ENCODE results near the gene KIAA1549. TPM values are rescaled to one million over a fixed set of nuclear protein-coding genes. Genes with fewer than 3 reads are reported as not detected.
"Not testable (repeated sequence)": the region's sequence is repeated elsewhere in the genome, so short reads cannot be mapped to it uniquely, and the experiment has no call there.

KIAA1549 gene
- total and polyA plus RNA-seq, 2 donors = 1.6 to 4.6 TPM

- Histone ChIP-seq H3K36me3 (ENCODE audit: insufficient read depth) (no peaks in the 10 kb centered on the region), H3K4me1 (ENCODE audit: insufficient read depth) (no peaks in the 10 kb centered on the region), H3K27ac (ENCODE audit: low read depth) (no peak overlapping the region), H3K4me3 (ENCODE audit: low read depth, low read length) (no peak overlapping the region)
- no peak for DNase-seq (ENCODE audit: extremely low spot score)
- 68% methylated on average over 3 of the region's 3 CpGs for WGBS
These were observed 35.4 kb downstream of the KIAA1549 start for GRCh38 chr7:138945821-138946220.

- DNase-seq (ENCODE audit: extremely low spot score) = no peak
- Histone ChIP-seq H3K4me3 (ENCODE audit: low read depth, low read length) (no peak overlapping the region), H3K4me1 (ENCODE audit: insufficient read depth) (no peaks in the 10 kb centered on the region), H3K36me3 (ENCODE audit: insufficient read depth) (no peaks in the 10 kb centered on the region), H3K27ac (ENCODE audit: low read depth) (no peak overlapping the region)
- WGBS = 71% methylated on average over 3 of the region's 3 CpGs
These were observed 36.0 kb downstream of the KIAA1549 start for GRCh38 chr7:138945154-138945553.

GRCh38 chr7:138944592-138944991 is 36.6 kb downstream of the KIAA1549 start:
- H3K36me3 ChIP-seq (ENCODE audit: insufficient read depth) = no peaks in the 10 kb centered on the region
- no peak overlapping the region for H3K27ac ChIP-seq (ENCODE audit: low read depth)
- WGBS = 86% methylated on average over 2 of the region's 2 CpGs
- DNase-seq (ENCODE audit: extremely low spot score) = no peak
- no peak overlapping the region for H3K4me3 ChIP-seq (ENCODE audit: low read depth, low read length)
- no peaks in the 10 kb centered on the region for H3K4me1 ChIP-seq (ENCODE audit: insufficient read depth)

- Histone ChIP-seq H3K27ac (ENCODE audit: low read depth) (no peak overlapping the region), H3K4me3 (ENCODE audit: low read depth, low read length) (no peak overlapping the region), H3K4me1 (ENCODE audit: insufficient read depth) (no peaks in the 10 kb centered on the region), H3K36me3 (ENCODE audit: insufficient read depth) (no peaks in the 10 kb centered on the region)
- WGBS = 84% methylated on average over 11 of the region's 11 CpGs
- DNase-seq (ENCODE audit: extremely low spot score) = no peak
These were observed 38.1 kb downstream of the KIAA1549 start for GRCh38 chr7:138943061-138943460.

- no peaks in the 10 kb centered on the region for H3K36me3 ChIP-seq (ENCODE audit: insufficient read depth)
- no peaks in the 10 kb centered on the region for H3K4me1 ChIP-seq (ENCODE audit: insufficient read depth)
These were observed 39.6 kb downstream of the KIAA1549 start for GRCh38 chr7:138941545-138941944.

GRCh38 chr7:138940602-138941001 is 40.6 kb downstream of the KIAA1549 start:
- H3K4me3 ChIP-seq (ENCODE audit: low read depth, low read length); H3K27ac ChIP-seq (ENCODE audit: low read depth); H3K4me1 ChIP-seq (ENCODE audit: insufficient read depth); DNase-seq (ENCODE audit: extremely low spot score); H3K36me3 ChIP-seq (ENCODE audit: insufficient read depth): not testable (repeated sequence)
- 89% methylated on average over 1 of the region's 1 CpG for whole genome bisulfite sequencing

More at GRCh38 chr7:138941545-138941944, 39.6 kb downstream of the KIAA1549 start:
- H3K27ac ChIP-seq (ENCODE audit: low read depth) = no peak overlapping the region
- no peak for DNase-seq (ENCODE audit: extremely low spot score)
- H3K4me3 ChIP-seq (ENCODE audit: low read depth, low read length) = no peak overlapping the region
- 83% methylated on average over 4 of the region's 4 CpGs for WGBS

- Histone ChIP-seq H3K4me3 (ENCODE audit: low read depth, low read length) (no peak overlapping the region), H3K27ac (ENCODE audit: low read depth) (no peak overlapping the region), H3K36me3 (ENCODE audit: insufficient read depth) (no peaks in the 10 kb centered on the region), H3K4me1 (ENCODE audit: insufficient read depth) (no peaks in the 10 kb centered on the region)
- no peak for DNase-seq (ENCODE audit: extremely low spot score)
- WGBS = 94% methylated on average over 7 of the region's 7 CpGs
These were observed 43.7 kb downstream of the KIAA1549 start for GRCh38 chr7:138937484-138937883.

GRCh38 chr7:138935465-138936011 is 45.7 kb downstream of the KIAA1549 start:
- peak; percentile 31 for DNase-seq (ENCODE audit: extremely low spot score)
- Histone ChIP-seq H3K4me1 (ENCODE audit: insufficient read depth) (no peaks in the 10 kb centered on the region), H3K27ac (ENCODE audit: low read depth) (no peak overlapping the region), H3K36me3 (ENCODE audit: insufficient read depth) (no peaks in the 10 kb centered on the region), H3K4me3 (ENCODE audit: low read depth, low read length) (no peak overlapping the region)
- 17% methylated on average over 6 of the region's 6 CpGs for WGBS

GRCh38 chr7:138934861-138935260 is 46.3 kb downstream of the KIAA1549 start:
- no peak overlapping the region for H3K4me3 ChIP-seq (ENCODE audit: low read depth, low read length)
- H3K4me1 ChIP-seq (ENCODE audit: insufficient read depth) = no peaks in the 10 kb centered on the region
- WGBS = 32% methylated on average over 3 of the region's 3 CpGs
- peak; percentile 20 for DNase-seq (ENCODE audit: extremely low spot score)
- H3K36me3 ChIP-seq (ENCODE audit: insufficient read depth) = no peaks in the 10 kb centered on the region
- no peak overlapping the region for H3K27ac ChIP-seq (ENCODE audit: low read depth)

- Histone ChIP-seq H3K4me1 (ENCODE audit: insufficient read depth) (no peaks in the 10 kb centered on the region), H3K4me3 (ENCODE audit: low read depth, low read length) (no peak overlapping the region), H3K36me3 (ENCODE audit: insufficient read depth) (no peaks in the 10 kb centered on the region), H3K27ac (ENCODE audit: low read depth) (no peak overlapping the region)
- 90% methylated on average over 8 of the region's 8 CpGs for WGBS
- DNase-seq (ENCODE audit: extremely low spot score) = no peak
These were observed 46.8 kb downstream of the KIAA1549 start for GRCh38 chr7:138934367-138934766.

- WGBS = 92% methylated on average over 12 of the region's 12 CpGs
- DNase-seq (ENCODE audit: extremely low spot score) = no peak
- Histone ChIP-seq H3K27ac (ENCODE audit: low read depth) (no peak overlapping the region), H3K36me3 (ENCODE audit: insufficient read depth) (no peaks in the 10 kb centered on the region), H3K4me3 (ENCODE audit: low read depth, low read length) (no peak overlapping the region), H3K4me1 (ENCODE audit: insufficient read depth) (no peaks in the 10 kb centered on the region)
These were observed 48.3 kb downstream of the KIAA1549 start for GRCh38 chr7:138932870-138933269.

- H3K4me1 ChIP-seq (ENCODE audit: insufficient read depth) = no peaks in the 10 kb centered on the region
- no peak overlapping the region for H3K27ac ChIP-seq (ENCODE audit: low read depth)
- no peak overlapping the region for H3K4me3 ChIP-seq (ENCODE audit: low read depth, low read length)
- no peak for DNase-seq (ENCODE audit: extremely low spot score)
- H3K36me3 ChIP-seq (ENCODE audit: insufficient read depth) = no peaks in the 10 kb centered on the region
- 96% methylated on average over 5 of the region's 5 CpGs for WGBS
These were observed 48.8 kb downstream of the KIAA1549 start for GRCh38 chr7:138932427-138932826.

GRCh38 chr7:138929969-138930368 is 51.2 kb downstream of the KIAA1549 start:
- no peak overlapping the region for H3K4me3 ChIP-seq (ENCODE audit: low read depth, low read length)
- DNase-seq (ENCODE audit: extremely low spot score) = no peak
- no peaks in the 10 kb centered on the region for H3K36me3 ChIP-seq (ENCODE audit: insufficient read depth)
- 48% methylated on average over 1 of the region's 1 CpG for WGBS
- no peak overlapping the region for H3K27ac ChIP-seq (ENCODE audit: low read depth)
- H3K4me1 ChIP-seq (ENCODE audit: insufficient read depth) = no peaks in the 10 kb centered on the region

GRCh38 chr7:138926241-138926612 is 55.0 kb downstream of the KIAA1549 start:
- DNase-seq (ENCODE audit: extremely low spot score) = no peak
- Histone ChIP-seq H3K4me1 (ENCODE audit: insufficient read depth) (no peaks in the 10 kb centered on the region), H3K36me3 (ENCODE audit: insufficient read depth) (no peaks in the 10 kb centered on the region), H3K27ac (ENCODE audit: low read depth) (no peak overlapping the region), H3K4me3 (ENCODE audit: low read depth, low read length) (no peak overlapping the region)
- 94% methylated on average over 8 of the region's 8 CpGs for WGBS

Measured in urinary bladder (tissue), 4 donors.